ENCODE measurements around the gene PHF21B. TPM values are rescaled to one million over a fixed set of nuclear protein-coding genes. Genes with fewer than 3 reads are reported as not detected.

PHF21B gene
- total RNA-seq, 1 experiment from 2014 or later, result 0.12 TPM

DNA sequence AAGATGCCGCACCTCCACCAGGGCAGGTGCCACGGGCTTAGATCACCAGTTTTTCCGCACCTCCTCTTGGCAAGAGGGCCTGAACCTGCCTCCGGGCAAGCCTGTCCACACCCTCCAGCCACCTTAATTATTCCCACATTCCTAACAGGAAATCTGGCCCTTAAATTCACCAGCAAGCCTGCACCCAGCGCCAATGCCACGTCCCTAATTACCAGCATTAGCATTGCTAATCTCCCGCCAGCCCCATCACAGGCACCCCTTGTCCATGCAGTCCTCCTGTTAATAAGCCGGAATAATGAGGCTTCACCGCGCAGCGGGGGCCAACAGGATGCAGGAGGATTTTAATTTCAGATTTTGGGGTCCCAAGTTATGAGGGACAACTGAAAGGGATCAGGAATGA lies 69.7 kb downstream of the PHF21B start:
- DNase-seq (ENCODE audit: extremely low read depth, low read depth), result no peak

DNA sequence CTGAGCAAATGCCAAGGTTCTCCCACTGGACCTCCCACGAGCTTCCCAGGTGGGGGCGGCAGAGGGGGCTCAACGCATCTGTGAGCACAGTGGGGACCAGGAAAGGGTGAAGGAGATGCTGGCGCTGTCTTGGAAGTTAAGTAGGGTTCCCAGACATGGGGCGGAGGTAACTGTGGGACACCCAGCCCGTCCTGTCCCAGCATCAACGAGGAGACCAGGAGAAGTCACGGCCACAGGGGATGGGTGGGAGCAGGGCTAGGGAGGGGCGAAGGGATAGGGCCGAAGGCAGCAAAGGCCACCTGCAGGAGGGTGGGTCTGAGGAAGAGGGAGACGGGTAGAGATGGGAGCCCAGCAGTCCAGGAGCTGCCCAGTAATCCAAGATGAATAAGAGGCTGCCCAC lies 70.4 kb downstream of the PHF21B start:
- DNase-seq (ENCODE audit: extremely low read depth, low read depth), result no peak

DNA sequence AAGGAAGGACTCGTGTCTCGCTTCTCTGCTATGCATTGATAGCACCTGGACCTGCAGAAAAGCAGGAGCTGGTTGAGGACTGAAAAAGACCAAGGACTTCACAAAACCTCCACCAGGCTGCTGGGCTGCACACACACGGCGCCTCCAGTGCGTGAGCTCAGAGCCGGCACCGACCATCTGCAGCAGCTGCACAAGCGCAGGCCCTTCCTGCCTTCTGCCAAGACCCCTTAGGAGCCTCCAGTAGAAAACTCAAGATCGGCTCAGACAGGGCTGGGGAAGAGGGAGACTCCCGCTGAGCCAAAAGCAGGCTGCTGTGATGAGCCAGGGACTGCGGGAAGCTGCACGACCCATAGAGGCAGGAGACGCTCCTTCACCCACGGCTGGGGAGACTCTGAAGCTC lies 70.9 kb downstream of the PHF21B start:
- no peak for DNase-seq (ENCODE audit: extremely low read depth, low read depth)

DNA sequence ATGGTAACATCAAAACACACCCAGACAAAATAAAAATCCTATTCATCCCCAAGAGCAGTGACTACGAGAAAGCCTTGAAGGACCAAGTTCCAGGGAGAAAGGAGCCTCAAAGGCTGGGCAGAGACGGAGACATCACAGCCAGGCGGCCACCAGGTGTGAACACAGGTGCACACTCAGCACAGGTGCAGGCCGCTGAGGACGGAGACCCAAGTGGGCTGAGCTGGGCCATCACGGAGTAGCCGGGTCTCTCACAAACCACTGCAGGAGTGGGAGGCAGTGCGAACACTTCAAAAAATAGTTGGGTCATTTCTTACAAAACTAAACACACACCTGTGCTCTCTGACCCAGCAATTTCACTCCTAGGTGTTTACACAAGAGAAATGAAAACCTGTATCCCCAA lies 72.6 kb downstream of the PHF21B start:
- DNase-seq (ENCODE audit: extremely low read depth, low read depth), result no peak

DNA sequence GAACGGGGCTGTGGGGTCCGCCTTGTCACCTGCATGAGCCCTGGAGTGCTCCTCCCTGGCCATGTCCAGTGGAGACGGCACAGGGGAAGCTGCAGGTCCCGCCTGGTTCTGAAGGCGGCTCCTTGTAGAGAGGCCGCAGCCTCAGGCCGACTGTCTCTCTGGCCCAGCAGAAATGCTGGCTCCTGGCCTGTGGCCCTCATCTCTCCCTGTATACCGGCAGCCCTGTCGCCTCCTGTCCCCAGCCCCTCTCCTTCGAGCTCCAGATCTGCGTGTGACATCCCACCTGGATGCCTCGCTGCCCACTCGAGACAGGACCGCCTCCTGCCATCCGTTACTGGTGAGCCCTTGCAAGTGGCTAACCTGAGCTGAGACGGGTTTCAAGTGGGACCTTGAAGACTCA lies 73.6 kb downstream of the PHF21B start:
- no peak for DNase-seq (ENCODE audit: extremely low read depth, low read depth)

DNA sequence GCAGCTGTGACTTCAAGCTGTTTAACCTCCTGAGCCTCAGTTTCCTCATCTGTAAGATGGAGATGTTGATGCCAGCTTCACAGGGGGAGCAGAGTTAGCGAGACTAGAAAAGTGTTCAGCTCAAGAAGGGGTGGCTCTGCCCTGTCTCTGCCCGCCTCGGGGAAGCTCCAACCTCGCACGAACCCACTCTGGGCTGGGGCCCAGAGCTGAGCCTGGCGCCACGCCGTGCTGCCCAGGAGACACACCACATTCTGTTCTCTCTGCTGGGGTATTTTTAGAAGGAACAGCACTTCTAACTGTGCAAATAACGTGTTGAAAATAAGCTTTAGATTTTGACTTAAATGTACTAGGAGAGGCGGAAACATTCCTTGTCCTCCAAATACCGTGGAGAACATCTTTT lies 74.1 kb downstream of the PHF21B start:
- no peak for DNase-seq (ENCODE audit: extremely low read depth, low read depth)

DNA sequence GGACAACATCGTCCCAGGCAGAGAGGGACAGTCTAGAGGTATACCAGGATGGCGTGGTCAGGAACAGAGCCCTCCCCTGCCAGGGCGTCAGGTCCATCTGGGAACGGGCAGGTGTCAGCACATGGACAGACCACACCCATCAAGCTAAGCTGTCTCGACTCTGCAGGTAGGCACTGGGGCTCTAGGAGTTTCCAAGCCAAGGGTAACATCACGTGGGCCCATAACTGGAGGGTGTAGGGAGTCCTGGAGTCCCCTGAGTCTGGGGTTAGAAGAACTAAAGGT lies 75.4 kb downstream of the PHF21B start:
- no peak for DNase-seq (ENCODE audit: extremely low read depth, low read depth)

DNA sequence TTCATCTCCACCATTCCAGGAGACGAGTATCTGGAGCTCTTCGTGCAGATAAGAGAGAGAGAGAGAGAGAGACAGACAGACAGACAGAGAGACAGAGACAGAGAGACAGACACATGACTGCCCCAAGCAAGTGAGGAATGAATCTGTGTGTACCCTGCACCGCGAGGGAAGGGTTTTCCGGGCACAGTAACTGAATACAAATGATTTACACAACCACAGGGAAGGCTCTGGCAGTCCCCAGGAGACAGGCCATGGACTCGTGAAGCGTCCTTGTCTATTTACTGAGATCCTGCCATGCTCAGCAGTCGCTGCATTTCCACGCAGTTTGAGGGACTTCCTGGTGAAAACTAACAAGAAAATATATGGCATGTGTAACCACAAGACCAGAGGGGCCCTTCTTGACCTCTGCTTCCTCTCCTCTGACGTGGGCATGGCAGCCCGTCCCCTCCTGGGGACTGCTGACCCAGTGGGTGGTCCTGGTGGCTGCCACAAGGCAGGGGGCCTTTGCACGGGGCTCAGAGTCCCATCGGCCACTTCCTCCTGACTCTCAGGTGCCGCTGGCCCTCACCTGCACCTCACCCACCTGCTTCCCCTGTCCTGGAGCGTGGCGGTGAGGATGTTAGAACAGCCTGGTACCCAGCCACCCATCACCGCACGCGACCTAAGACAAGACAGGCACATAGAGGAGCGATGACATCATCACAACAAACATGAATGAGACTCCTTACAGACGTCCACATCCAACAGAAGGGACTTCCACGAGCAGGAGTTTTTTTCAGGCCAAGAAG lies 75.9 kb downstream of the PHF21B start:
- DNase-seq (ENCODE audit: extremely low read depth, low read depth), result no peak

DNA sequence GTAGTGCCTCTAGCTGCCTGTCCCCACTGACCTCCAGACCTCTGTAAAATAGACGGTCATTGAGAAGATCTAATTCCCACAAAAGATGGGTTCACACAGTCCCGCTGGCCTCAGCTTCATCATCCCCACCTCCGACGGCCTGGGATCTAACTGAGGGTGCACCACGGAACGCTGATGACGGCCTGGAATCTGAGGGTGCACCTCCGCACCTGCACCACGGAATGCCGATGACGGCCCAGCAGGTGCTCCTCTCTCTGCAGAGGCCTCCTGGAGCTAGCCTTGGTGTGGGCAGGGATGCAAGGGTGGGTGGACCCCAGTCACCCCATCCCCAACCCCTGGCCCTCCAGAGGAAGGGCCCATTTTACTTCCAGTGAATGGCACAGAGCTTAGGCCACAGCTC lies 77.3 kb downstream of the PHF21B start:
- no peak for DNase-seq (ENCODE audit: extremely low read depth, low read depth)

DNA sequence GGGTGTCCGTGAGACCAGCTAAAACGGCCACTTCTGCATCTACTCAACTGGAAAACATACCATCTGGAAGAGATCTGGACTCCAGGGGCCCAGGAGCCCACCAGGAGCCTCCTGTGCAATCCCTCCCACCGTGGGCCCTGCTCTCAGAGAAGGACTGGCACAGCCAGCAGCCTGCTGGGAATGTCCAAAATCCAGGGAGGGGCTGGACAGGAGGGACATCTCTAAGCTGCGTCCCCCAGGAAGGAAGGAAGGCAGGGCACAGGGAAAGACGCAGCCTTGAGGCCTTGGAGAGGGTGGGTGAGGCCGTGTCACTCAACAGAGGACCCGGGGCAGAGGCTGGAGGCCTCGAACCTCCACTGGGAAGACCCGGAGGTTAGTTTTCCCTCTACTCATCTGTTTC lies 78.0 kb downstream of the PHF21B start:
- no peak for DNase-seq (ENCODE audit: extremely low read depth, low read depth)

DNA sequence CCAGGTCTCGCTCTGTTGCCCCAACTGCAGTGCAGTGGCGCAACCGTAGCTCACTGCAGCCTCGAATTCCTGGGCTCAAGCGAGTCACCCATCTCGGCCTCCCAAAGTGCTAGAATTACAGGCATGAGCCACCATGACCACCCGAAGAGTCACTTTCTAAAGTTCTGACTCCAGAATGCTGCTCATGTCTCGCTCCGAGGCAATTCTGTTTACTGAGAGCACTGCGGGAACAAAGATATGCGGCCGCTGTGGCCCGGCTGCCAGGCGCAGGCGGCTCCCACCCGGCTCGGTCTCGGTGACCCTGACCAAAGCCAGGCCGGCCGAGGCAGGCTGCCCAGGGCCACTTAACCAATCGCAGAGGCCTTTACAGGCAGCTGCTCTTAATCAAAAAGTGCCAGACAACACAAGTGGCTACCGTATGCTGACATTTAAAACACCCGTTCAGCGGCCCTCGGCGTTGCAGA lies 78.7 kb downstream of the PHF21B start:
- DNase-seq (ENCODE audit: extremely low read depth, low read depth), result no peak

DNA sequence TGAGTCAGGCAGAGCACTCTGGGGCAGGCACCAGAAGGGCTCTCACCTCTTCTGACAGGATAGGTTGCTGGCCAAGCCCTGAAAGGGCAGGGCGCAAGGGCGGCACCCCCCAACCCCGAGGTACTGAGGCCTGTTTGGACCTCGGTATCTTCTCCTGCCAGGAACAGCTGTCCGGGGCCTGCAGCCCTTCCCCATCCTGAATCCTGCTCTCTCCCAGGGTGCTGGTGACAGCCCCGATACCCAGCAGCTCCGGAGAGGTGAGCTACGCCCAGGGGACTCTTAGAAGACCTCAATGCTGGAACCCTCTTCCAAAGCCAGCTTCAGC lies 79.1 kb downstream of the PHF21B start:
- no peak for DNase-seq (ENCODE audit: extremely low read depth, low read depth)

DNA sequence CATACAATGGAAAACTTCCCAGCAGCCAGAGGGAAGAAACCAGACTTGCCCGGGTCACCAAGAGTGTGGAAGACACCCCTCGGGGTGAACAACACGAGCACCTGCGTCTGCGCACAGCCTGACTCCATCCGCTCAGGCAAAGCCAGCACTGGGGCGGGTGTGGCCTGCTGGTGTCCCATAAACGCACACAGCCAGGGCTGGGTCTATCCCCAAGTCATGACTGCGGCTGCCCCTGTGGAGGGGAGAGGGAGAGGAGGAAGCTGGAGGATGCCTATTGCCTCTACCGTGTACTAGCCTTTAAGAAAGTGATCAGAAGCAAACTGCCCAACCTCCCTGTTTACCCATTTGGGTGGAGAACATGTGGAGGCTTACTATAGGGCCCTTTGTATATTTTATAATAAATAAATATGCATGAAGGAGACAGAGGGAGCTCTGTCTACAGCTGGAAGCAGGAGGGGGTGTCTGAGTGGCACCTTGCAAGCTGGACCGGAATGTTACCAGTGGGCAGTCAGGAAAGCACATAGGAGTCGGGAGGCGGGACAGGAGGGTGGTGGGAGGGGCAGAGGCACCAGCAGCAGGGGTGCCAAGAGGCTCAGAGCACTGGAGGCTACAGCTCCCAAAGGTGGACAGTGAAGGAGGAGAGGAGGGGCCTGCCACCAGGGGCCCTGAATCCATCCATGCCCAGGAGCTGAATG lies 79.6 kb downstream of the PHF21B start:
- no peak for DNase-seq (ENCODE audit: extremely low read depth, low read depth)

DNA sequence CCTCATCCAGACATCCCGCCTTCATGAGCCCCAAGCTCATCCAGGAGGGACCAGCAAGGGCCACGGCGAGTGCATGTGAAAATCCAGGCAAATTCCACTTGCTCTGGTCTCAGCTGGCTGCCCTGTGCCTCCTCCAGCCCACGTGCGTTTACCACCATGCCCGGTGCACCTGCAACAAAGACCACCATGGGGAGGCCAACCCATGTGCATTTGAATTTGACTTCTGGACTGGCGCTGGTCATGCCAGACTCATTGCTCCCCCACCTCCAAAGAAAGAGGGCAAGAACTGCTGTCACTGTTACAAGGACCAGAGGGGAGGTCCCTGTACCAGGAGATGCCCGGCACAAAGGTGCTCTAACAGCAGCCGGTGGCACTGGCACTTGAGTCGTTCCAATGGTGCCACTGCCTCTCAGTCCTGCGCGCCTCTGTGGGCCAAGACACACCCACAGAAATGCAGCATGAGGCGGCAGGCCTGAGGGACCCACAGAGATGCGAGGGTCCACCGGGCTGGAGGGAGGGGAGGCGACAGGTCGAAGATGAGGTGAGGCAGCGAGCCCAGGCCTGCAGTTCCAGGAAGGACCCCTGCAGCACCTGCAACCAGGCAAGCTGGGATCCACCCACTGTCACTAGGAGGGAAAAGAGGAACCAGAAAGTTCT lies 80.3 kb downstream of the PHF21B start:
- DNase-seq (ENCODE audit: extremely low read depth, low read depth), result no peak

DNA sequence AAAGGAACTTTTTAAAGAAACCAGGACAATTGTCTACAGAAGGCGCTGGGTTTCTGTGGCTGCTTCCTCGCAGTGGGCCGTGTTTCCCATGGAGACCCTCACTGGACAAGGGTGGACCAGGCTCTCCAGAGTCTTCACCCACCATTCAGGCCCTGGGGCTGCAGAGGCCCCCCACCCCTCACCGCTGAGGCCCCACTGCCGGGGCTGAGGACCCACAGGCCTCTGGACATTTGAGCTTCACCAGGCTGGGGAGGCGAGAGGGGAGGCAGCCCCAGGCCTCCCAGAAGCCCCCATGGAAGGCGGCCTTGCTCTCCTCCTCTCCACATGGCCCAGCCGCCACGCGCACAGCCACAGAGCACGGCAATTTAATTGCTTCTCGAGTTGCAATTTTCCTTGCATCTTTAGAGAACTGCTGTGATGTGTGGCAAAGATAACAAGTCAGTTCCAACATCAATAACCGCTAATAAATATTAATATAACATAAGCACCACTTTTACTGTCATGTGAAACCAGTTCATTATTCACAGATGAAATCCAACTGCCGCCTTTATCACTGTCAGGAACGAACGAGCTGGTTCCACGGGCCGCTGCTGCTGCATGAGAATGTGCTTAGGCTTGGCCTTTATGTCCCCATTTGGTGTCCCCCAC lies 81.0 kb downstream of the PHF21B start:
- DNase-seq (ENCODE audit: extremely low read depth, low read depth), result no peak

DNA sequence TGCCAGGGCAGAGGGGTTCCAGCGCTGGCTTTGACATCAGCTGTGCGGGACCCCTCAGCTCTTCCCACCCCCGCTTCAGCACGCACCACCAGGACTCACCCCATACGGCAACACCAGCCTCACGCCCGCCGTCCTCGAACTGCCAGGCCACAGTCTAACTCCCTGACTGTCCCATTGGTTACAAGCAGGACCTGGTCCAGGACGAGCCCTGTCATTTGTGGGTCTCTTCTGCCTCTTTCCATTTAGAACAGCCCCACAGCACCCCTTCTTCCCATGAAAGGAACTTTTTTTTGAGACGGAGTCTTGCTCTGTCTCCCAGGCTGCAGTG lies 81.7 kb downstream of the PHF21B start:
- DNase-seq (ENCODE audit: extremely low read depth, low read depth), result no peak

DNA sequence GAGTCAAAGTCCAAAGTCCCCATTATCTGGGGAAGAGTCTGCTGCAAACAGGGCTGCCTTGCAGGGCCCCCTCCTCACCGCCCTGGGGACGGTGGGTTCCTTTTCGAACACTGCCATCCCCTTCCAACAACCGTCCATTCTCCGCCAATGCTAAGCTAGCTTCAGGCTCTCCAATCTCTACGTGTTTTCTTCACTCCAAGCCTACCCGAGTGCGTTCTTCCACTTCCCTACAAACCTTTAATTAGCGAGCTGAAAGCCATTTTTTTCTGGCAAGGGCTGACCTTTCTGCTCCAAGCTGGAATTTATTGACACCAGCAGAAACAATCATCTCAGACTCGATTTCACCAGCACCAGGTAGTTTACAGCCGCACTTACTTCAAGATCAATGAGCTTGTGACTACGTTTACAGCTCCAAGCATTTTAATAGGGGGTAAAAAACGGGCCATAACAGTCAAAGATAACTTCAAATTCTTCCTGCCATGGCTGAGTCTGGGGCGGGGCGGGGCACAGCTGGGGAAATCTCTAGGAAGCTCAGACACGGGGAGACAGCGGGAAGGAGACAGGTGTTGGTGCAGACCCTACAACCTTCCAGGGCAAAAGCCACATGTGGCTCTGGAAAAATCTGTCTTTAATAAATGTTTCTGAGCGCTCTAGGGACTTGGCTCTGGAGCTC lies 82.2 kb downstream of the PHF21B start:
- no peak for DNase-seq (ENCODE audit: extremely low read depth, low read depth)

DNA sequence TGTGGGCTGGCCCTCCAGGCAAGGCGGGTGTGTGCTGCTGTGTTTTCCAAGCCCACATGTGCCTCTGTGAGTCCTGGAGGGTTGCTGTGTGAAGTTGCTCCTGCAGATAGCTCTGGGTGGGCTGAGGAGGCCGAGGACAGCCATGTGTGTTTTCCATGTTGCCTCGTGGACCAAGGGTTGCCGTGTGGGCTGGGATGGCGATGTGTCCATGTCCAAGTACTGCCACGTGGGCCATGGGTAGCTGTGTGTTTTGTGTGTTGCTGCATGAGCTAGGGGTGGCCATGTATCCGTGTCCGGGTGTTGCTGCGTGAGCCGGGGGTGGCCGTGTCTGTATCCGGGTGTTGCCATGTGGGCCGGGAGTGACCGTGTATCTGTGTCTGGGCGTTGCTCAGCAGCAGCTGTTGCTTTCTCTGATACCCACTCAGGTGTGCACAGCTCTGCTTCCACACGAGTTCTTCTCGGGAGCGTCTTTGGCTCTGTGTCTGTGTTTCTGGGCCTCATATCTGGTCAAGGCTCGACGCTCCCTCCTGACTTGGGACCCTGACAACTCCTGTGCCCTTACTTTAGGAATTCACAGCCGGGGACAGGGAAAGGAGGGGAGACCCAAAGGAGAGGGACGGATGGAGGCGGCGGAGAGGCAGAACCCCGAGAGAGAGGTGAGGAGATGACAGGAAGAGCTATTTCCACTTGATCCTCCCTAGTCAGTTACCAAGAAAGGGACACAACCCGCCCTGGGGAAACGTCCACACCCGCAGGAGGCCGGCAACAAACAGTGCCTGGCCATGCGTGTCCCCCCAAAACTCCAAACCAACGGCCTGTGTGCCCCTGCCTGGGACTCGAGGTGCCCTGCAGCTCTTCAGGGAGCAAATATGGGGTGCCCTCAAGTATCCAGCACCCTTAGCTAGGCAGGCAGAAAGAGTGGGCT lies 83.1 kb downstream of the PHF21B start:
- no peak for DNase-seq (ENCODE audit: extremely low read depth, low read depth)

DNA sequence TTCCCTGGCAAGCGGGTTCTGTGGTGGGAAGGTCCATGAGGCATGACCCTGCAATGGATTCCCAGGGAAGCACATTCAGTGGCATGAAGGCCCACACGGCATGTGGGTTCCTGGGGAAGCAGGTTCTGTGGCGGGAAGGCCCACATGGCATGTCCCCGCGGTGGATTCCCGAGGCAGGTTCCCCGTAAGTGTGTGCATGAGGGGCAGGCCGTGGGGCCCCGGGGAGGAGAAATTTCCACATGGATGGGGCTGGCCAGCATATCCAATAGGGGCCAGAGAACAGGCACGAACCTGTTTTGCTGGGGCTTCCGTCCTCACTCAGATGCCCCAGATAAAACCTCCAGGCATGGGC lies 83.7 kb downstream of the PHF21B start:
- no peak for DNase-seq (ENCODE audit: extremely low read depth, low read depth)

DNA sequence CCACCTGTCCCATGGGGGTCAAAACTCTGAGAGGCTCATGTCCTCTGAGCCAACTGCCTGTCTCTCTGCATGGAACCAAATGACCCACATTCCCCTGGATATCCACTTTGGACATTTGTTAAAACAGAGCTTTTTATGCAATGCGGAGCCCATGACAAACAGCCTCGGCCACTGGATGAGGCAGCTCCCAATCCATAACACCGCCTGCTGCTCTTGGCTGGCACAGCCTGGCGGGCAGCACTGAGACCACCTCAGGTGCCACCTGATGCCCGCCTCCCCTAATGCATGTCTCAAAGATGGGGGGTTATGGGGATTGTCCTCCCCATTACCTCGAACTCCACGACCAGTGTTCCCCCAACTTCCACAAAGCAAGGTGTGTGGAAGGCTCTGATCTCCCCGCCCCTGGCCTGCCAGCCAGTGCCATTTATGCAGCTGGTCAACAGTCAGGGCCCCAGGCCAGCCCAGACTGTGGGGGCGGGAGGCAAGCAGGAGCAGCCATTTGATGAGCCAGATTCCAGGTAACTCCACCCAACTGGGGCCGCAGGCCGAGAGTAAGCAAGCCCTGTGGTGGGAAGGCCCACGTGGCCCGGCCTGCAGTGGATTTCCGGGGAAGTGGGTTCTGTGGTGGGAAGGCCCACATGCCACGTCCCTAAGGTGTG lies 84.2 kb downstream of the PHF21B start:
- no peak for DNase-seq (ENCODE audit: extremely low read depth, low read depth)
